Osteoblast (primary cell): ENCODE data around the gene COL15A1. TPM values are rescaled to one million over a fixed set of nuclear protein-coding genes. Genes with fewer than 3 reads are reported as not detected.
A peak's percentile ranks its signal among the peaks of the same experiment; 100 is the strongest.

Experiments used
- DNase-seq: peaks from one replicate; pipeline ENCODE4 v3.0.0; 2011; ENCODE audit warnings: low spot score, mixed read lengths; ENCODE audit not compliant: insufficient read length; ENCODE audit errors: missing footprints
- H2AFZ ChIP-seq: 2 replicates; pipeline ENCODE4 v1.6.0; 2011; ENCODE audit warnings: mild to moderate bottlenecking, low read length
- H3K27ac ChIP-seq: 2 replicates; pipeline ENCODE4 v1.5.1; 2011; ENCODE audit warnings: mild to moderate bottlenecking, low read depth, low read length, moderate library complexity
- H3K27me3 ChIP-seq: 2 replicates; pipeline ENCODE4 v1.6.0; 2012; ENCODE audit warnings: mild to moderate bottlenecking, control low read depth, inconsistent platforms, low read length, moderate library complexity; ENCODE audit not compliant: insufficient read depth
- H3K36me3 ChIP-seq: 2 replicates; pipeline ENCODE4 v1.5.1; 2011; ENCODE audit warnings: mild to moderate bottlenecking, low read length, control low read depth, moderate library complexity; ENCODE audit not compliant: insufficient read depth
- H3K4me1 ChIP-seq: 2 replicates; pipeline ENCODE4 v1.5.1; 2011; ENCODE audit warnings: mild to moderate bottlenecking, low read length, control low read depth, moderate library complexity; ENCODE audit not compliant: insufficient read depth
- H3K4me2 ChIP-seq: 2 replicates; pipeline ENCODE4 v1.6.0; 2011; ENCODE audit warnings: mild to moderate bottlenecking, low read length; ENCODE audit not compliant: insufficient read depth
- H3K4me3 ChIP-seq: fragments of 200-600 bp; sonication (generic); 3 replicates; pipeline ENCODE4 v1.5.1; 2012; ENCODE audit warnings: mild to moderate bottlenecking, low read length, inconsistent platforms; ENCODE audit not compliant: insufficient read depth
- H3K79me2 ChIP-seq: 2 replicates; pipeline ENCODE4 v1.6.0; 2012; ENCODE audit warnings: mild to moderate bottlenecking, low read length, control low read depth, inconsistent platforms; ENCODE audit not compliant: insufficient read depth
- H3K9me3 ChIP-seq: 2 replicates; pipeline ENCODE4 v1.5.1; 2011; ENCODE audit warnings: low read depth, low read length, control low read depth
- H4K20me1 ChIP-seq: 2 replicates; pipeline ENCODE4 v1.6.0; 2012; ENCODE audit warnings: mild to moderate bottlenecking, low read length, control low read depth; ENCODE audit not compliant: insufficient read depth
- CTCF ChIP-seq: IDR thresholded peaks from 2 replicates; pipeline ENCODE4 v1.5.1; 2011; ENCODE audit warnings: mild to moderate bottlenecking, low read depth, low read length, moderate library complexity; ENCODE audit errors: extremely low read depth
- total RNA-seq: library from RNA; depleted of rRNA; stranded (reverse); fragments of >200 nt; gene quantifications from 2 replicates; pipeline ENCODE4 v1.2.3, GENCODE V29; 2012

The COL15A1 gene
- total RNA-seq, 1 donor = 29.3 TPM

- peaks cover 17% of the 10 kb centered on the region for H3K4me1 ChIP-seq
- H3K9me3 ChIP-seq = no peaks in the 10 kb centered on the region
- H3K4me2 ChIP-seq = no peak overlapping the region
- no peak for DNase-seq
- no peak overlapping the region for H3K27ac ChIP-seq
- no peaks in the 10 kb centered on the region for H3K27me3 ChIP-seq
- H2AFZ ChIP-seq = no peak overlapping the region
- H3K36me3 ChIP-seq = no peaks in the 10 kb centered on the region
- no peaks in the 10 kb centered on the region for H4K20me1 ChIP-seq
- no peak overlapping the region for H3K4me3 ChIP-seq
- TF ChIP-seq CTCF = no peak
- H3K79me2 ChIP-seq = no peaks in the 10 kb centered on the region
Measured at GRCh38 chr9:99069546-99069945, 125.8 kb downstream of the COL15A1 start.

- no peak for DNase-seq
- H3K9me3 ChIP-seq = no peaks in the 10 kb centered on the region
Measured at GRCh38 chr9:99070681-99071080, 127.0 kb downstream of the COL15A1 start.

GRCh38 chr9:99071313-99072039, 127.8 kb downstream of the COL15A1 start:
- Histone ChIP-seq H3K4me2 (no peak overlapping the region), H4K20me1 (no peaks in the 10 kb centered on the region), H3K4me3 (no peak overlapping the region), H3K36me3 (no peaks in the 10 kb centered on the region), H3K27ac (peak overlapping the region; percentile 14), H3K79me2 (no peaks in the 10 kb centered on the region), H3K27me3 (no peaks in the 10 kb centered on the region), H2AFZ (peak overlapping the region; percentile 4), H3K9me3 (no peaks in the 10 kb centered on the region), H3K4me1 (peaks cover 29% of the 10 kb centered on the region)
- no peak for DNase-seq
- no peak for TF ChIP-seq CTCF

More at GRCh38 chr9:99070681-99071080, 127.0 kb downstream of the COL15A1 start:
- Histone ChIP-seq H3K27ac (peak overlapping the region; percentile 29), H4K20me1 (no peaks in the 10 kb centered on the region), H3K4me2 (no peak overlapping the region), H3K36me3 (no peaks in the 10 kb centered on the region), H3K27me3 (no peaks in the 10 kb centered on the region), H3K4me3 (no peak overlapping the region), H2AFZ (no peak overlapping the region), H3K79me2 (no peaks in the 10 kb centered on the region), H3K4me1 (peaks cover 28% of the 10 kb centered on the region)
- no peak for TF ChIP-seq CTCF

GRCh38 chr9:99072040-99072394, 128.3 kb downstream of the COL15A1 start:
- Histone ChIP-seq H3K4me2 (no peak overlapping the region), H2AFZ (no peak overlapping the region), H3K79me2 (no peaks in the 10 kb centered on the region), H3K27me3 (no peaks in the 10 kb centered on the region), H3K36me3 (no peaks in the 10 kb centered on the region), H3K9me3 (no peaks in the 10 kb centered on the region), H3K4me1 (peaks cover 32% of the 10 kb centered on the region), H3K27ac (no peak overlapping the region), H4K20me1 (no peaks in the 10 kb centered on the region), H3K4me3 (no peak overlapping the region)
- DNase-seq = no peak
- TF ChIP-seq CTCF = no peak
